ENCODE data around the gene GPX2.

DNA sequence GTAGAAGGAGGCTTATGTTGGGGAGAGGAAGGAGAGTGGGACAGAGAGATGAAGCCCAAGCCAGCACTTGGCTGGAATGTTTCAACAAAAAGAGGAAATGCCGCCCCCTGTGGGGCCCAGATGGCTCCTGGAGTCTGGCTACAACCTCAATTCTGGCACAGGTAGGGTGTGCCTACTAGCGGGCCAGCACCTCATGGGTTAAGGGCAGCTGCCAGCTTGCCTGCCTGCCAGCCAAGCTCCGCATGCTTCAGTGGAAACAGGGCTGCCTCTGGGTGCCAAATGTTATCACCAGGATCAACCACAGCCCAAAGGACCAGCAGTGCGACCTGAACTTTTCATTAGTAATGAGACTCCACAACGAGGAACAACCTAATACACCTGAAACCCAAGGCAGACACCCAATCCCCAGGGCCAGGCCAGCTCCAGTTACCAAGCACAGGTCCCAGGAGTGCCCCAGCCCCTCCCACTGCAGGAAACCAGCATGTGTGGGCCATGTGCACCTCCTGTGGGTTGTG, 18.3 kb upstream of the GPX2 start:
- TF ChIP-seq CTCF (IDR thresholded peaks at IDR 0.05; ENCODE audit: insufficient read depth, low read depth, low read length) (no peak), EZH2 (IDR thresholded peaks at IDR 0.05; ENCODE audit: insufficient read depth, low read length) (no peak)
